Left ventricle myocardium inferior (tissue), 1 donor: ENCODE results near the gene SIPA1L2. TPM values are rescaled to one million over a fixed set of nuclear protein-coding genes. Genes with fewer than 3 reads are reported as not detected.

Experiments used
- DNase-seq: peaks from one replicate; pipeline ENCODE4 v3.0.0-alpha.2; 2020
- H3K27ac ChIP-seq: fragments of 200-600 bp; replicated peaks from 2 replicates; pipeline ENCODE4 v1.8.0; 2021
- H3K27me3 ChIP-seq: fragments of 200-600 bp; 2 replicates; pipeline ENCODE4 v1.8.0; 2021; ENCODE audit warnings: low read depth
- H3K36me3 ChIP-seq: fragments of 200-600 bp; 2 replicates; pipeline ENCODE4 v1.8.0; 2021
- H3K4me1 ChIP-seq: fragments of 200-600 bp; 2 replicates; pipeline ENCODE4 v1.8.0; 2021
- H3K4me3 ChIP-seq: fragments of 200-600 bp; 2 replicates; pipeline ENCODE4 v1.8.0; 2021; ENCODE audit warnings: mild to moderate bottlenecking, moderate library complexity
- H3K9me3 ChIP-seq: fragments of 200-600 bp; replicated peaks from 2 replicates; pipeline ENCODE4 v1.8.0; 2021
- CTCF ChIP-seq: fragments of 200-600 bp; IDR thresholded peaks from 2 replicates; pipeline ENCODE4 v1.8.0; 2021; ENCODE audit warnings: antibody characterized with exemption, mild to moderate bottlenecking, borderline replicate concordance
- intact Hi-C: fragments of 100-400 bp; cut with micrococcal nuclease; formaldehyde crosslinking; loops from one replicate; pipeline ENCODE4 v1.11.0; 2022
- total RNA-seq: library from RNA; stranded (reverse); fragmentation: NEBNext Ultra II Directional; extraction: Animal tissue kit (Norgen Biotek cat#: 25700); gene quantifications from one replicate; pipeline ENCODE4 v1.2.1, GENCODE V29; 2021
- donor health status: DM: no; HTN: yes; CAD: no; lungs with severe emphysema.

Gene SIPA1L2
- total RNA-seq, 1 donor from 2014 or later, result 127 TPM

DNA sequence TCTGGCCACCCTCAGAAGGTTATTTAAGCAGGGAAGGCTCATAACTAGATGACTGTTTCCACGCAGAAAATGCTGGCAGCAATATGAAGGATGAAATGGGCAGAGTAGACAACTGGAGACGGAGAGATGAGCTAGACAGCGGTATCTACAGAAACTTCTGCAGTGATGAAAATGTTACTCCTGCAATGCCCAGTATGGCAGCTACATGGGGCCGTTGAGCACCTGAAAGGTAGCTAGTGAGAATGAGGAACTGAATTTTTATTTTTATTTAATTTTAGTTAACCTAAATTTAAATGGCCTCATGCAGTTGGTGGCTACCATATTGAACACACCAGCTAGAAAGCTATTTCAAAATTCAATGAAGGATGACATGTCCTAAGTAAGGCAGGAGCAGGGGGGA is 27.3 kb downstream of the SIPA1L2 start:
- TF ChIP-seq CTCF, result peak; percentile 24
- H3K9me3 ChIP-seq, result no peaks in the 10 kb centered on the region
- no peak for DNase-seq
- intact Hi-C loops, result no loop called here
- no peaks in the 10 kb centered on the region for H3K36me3 ChIP-seq
- peaks cover 47% of the 10 kb centered on the region for H3K4me1 ChIP-seq
- H3K27ac ChIP-seq, result no peak overlapping the region
- H3K4me3 ChIP-seq, result no peak overlapping the region
- no peaks in the 10 kb centered on the region for H3K27me3 ChIP-seq

DNA sequence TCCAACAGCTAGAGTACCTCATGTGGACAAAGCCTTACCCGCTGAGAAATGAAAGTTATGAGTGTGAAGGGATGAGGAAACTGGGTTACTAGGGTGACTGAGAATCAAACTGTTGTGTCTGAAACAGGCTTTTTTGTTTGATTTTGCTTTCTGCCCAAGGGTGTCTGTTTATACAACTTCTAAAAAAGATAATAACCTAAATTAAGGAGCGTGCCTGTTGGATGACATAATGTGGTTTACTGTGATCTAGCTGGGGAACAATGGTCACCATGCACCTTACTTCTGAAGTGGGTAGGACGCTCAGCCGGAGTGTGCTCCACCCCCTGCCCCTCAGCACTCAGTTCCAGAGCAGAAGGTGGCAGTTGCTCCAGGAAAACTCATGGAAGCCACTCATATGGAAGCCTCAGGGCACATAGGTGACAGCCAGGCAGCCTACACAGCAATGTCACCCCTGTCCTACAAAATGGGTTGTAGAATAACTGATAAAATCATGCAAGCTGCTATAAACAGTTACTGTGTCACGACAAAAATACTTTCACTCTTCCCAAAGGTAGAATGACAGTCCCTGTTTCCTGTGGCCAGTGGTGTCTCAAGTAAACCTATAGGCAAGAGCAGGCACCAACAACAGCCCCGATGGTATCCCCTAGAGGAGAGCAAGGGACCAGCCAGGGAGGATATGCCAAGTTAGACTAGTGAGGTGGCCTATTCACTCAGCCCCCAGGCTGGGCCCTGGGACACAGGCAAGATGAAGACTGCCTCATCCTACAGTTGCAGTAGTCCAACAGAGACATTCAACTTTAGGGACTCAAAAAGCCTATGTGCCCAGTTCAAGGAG is 29.3 kb downstream of the SIPA1L2 start:
- H3K36me3 ChIP-seq, result no peaks in the 10 kb centered on the region
- no peaks in the 10 kb centered on the region for H3K27me3 ChIP-seq
- intact Hi-C loops, result no loop called here
- no peak for TF ChIP-seq CTCF
- H3K4me3 ChIP-seq, result no peak overlapping the region
- peak overlapping the region; percentile 34 for H3K27ac ChIP-seq
- no peaks in the 10 kb centered on the region for H3K9me3 ChIP-seq
- DNase-seq, result no peak
- peaks cover 57% of the 10 kb centered on the region for H3K4me1 ChIP-seq

- no peak for TF ChIP-seq CTCF
- no peak overlapping the region for H3K4me3 ChIP-seq
- H3K27ac ChIP-seq, result peak overlapping the region; percentile 34
- H3K9me3 ChIP-seq, result no peaks in the 10 kb centered on the region
- H3K27me3 ChIP-seq, result no peaks in the 10 kb centered on the region
- DNase-seq, result no peak
- peaks cover 69% of the 10 kb centered on the region for H3K4me1 ChIP-seq
- intact Hi-C loops, result no loop called here
- H3K36me3 ChIP-seq, result no peaks in the 10 kb centered on the region
Measured at GRCh38 chr1:232599178-232600041, 30.5 kb downstream of the SIPA1L2 start.

DNA sequence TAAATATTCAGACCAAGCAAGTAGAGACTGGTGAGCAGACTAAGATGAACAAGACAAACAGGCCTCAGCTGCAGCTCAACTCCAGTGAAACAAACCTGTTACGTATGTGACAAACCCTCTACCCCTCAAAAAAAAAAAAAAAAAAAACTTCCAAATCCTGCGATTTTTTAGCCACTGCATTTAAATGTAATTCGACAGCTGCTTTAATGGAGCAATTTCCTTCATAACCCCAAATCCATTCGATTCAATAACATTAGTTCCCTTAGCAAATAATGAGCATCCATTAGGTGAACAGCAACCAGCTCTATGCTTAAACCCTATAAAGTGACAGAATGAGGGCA is 31.1 kb downstream of the SIPA1L2 start:
- Histone ChIP-seq H3K27ac (no peak overlapping the region), H3K4me1 (peaks cover 75% of the 10 kb centered on the region)
- intact Hi-C loops, result no loop called here

DNA sequence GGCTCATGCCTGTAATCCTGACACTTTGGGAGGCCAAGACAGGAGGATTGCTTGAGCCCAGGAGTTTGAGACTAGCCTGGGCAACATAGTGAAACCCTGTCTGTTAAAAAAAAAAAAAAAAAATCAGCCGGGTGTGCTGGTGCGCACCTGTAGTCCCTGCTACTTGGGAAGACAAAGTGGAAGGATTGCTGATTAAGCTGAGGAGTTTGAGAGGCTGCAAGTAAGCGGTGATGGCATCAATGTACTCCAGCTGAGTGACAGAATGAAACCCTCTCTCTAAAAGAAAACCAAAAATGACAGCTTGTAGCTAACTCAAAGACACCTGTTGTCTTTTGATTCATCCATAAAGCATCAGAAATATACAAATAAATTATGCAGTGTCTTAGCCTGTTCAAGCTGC is 31.8 kb downstream of the SIPA1L2 start:
- TF ChIP-seq CTCF, result no peak
- Histone ChIP-seq H3K27ac (peak overlapping the region; percentile 29), H3K4me3 (no peak overlapping the region), H3K27me3 (no peaks in the 10 kb centered on the region), H3K9me3 (no peaks in the 10 kb centered on the region), H3K36me3 (no peaks in the 10 kb centered on the region), H3K4me1 (peaks cover 80% of the 10 kb centered on the region)
- no peak for DNase-seq
- intact Hi-C loops, result no loop called here

More for the DNA sequence above, 31.1 kb downstream of the SIPA1L2 start:
- no peak for TF ChIP-seq CTCF
- DNase-seq, result no peak
- Histone ChIP-seq H3K27me3 (no peaks in the 10 kb centered on the region), H3K4me3 (no peak overlapping the region), H3K36me3 (no peaks in the 10 kb centered on the region), H3K9me3 (no peaks in the 10 kb centered on the region)
